Rectal smooth muscle tissue (tissue), 1 donor: ENCODE measurements around the gene PFKFB3.
A peak's percentile ranks its signal among the peaks of the same experiment; 100 is the strongest.
"Not testable (repeated sequence)": the region's sequence is repeated elsewhere in the genome, so short reads cannot be mapped to it uniquely, and the experiment has no call there.

Experiments
- H3K27ac ChIP-seq: one replicate; pipeline ENCODE4 v1.7.0; 2013; ENCODE audit warnings: low read depth, low read length, inconsistent platforms
- H3K27me3 ChIP-seq: one replicate; pipeline ENCODE4 v1.7.0; 2013; ENCODE audit warnings: low read length; ENCODE audit not compliant: control insufficient read depth, insufficient read depth
- H3K36me3 ChIP-seq: one replicate; pipeline ENCODE4 v1.7.0; 2013; ENCODE audit warnings: low read length; ENCODE audit not compliant: control insufficient read depth, insufficient read depth
- H3K4me1 ChIP-seq: one replicate; pipeline ENCODE4 v1.7.0; 2013; ENCODE audit warnings: low read length; ENCODE audit not compliant: control insufficient read depth, insufficient read depth
- H3K4me3 ChIP-seq: one replicate; pipeline ENCODE4 v1.7.0; 2013; ENCODE audit warnings: low read length
- H3K9ac ChIP-seq: one replicate; pipeline ENCODE4 v1.7.0; 2013; ENCODE audit warnings: low read length

The PFKFB3 gene

GRCh38 chr10:6239213-6239991 lies 36.7 kb downstream of the PFKFB3 start:
- H3K36me3 ChIP-seq = peaks cover 4% of the 10 kb centered on the region
- H3K9ac ChIP-seq = no peak overlapping the region
- H3K4me1 ChIP-seq = peaks cover 8% of the 10 kb centered on the region
- H3K27me3 ChIP-seq = no peaks in the 10 kb centered on the region
- H3K27ac ChIP-seq = peak overlapping the region; percentile 43
- no peak overlapping the region for H3K4me3 ChIP-seq

GRCh38 chr10:6240254-6240653 lies 37.5 kb downstream of the PFKFB3 start:
- peaks cover 8% of the 10 kb centered on the region for H3K4me1 ChIP-seq
- no peak overlapping the region for H3K9ac ChIP-seq
- H3K27me3 ChIP-seq = no peaks in the 10 kb centered on the region
- no peaks in the 10 kb centered on the region for H3K36me3 ChIP-seq
- no peak overlapping the region for H3K4me3 ChIP-seq
- no peak overlapping the region for H3K27ac ChIP-seq

DNA sequence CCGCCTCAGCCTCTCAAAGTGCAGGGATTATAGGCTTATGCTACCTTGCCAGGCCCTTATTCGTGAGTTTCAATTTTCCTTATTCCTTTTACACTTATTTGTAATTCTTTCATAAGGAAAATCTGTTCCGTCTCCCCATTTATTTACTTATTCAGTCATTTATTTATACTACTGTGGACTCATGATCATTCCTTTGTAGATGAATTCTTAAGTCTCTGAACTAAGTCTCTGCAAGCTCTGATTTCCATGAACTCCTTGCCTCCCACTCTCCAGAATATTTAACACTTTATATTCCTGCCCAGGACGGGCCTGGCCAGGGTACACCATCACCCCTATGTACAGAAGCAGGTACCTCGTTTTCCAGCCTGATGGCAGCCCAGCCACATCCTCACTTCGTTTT lies 39.4 kb downstream of the PFKFB3 start:
- Histone ChIP-seq H3K27ac (no peak overlapping the region), H3K4me3 (no peak overlapping the region), H3K4me1 (peaks cover 8% of the 10 kb centered on the region), H3K36me3 (no peaks in the 10 kb centered on the region), H3K9ac (no peak overlapping the region), H3K27me3 (no peaks in the 10 kb centered on the region)

- no peak overlapping the region for H3K4me3 ChIP-seq
- no peak overlapping the region for H3K9ac ChIP-seq
- H3K27me3 ChIP-seq = no peaks in the 10 kb centered on the region
These were observed 41.8 kb downstream of the PFKFB3 start for GRCh38 chr10:6244510-6244909.

GRCh38 chr10:6247041-6247712 lies 44.4 kb downstream of the PFKFB3 start:
- H3K9ac ChIP-seq = no peak overlapping the region
- no peaks in the 10 kb centered on the region for H3K36me3 ChIP-seq
- H3K4me1 ChIP-seq = no peaks in the 10 kb centered on the region
- no peak overlapping the region for H3K4me3 ChIP-seq
- H3K27ac ChIP-seq = no peak overlapping the region
- no peaks in the 10 kb centered on the region for H3K27me3 ChIP-seq

More at GRCh38 chr10:6244510-6244909, 41.8 kb downstream of the PFKFB3 start:
- H3K4me1 ChIP-seq = no peaks in the 10 kb centered on the region
- H3K36me3 ChIP-seq = no peaks in the 10 kb centered on the region
- H3K27ac ChIP-seq = no peak overlapping the region

DNA sequence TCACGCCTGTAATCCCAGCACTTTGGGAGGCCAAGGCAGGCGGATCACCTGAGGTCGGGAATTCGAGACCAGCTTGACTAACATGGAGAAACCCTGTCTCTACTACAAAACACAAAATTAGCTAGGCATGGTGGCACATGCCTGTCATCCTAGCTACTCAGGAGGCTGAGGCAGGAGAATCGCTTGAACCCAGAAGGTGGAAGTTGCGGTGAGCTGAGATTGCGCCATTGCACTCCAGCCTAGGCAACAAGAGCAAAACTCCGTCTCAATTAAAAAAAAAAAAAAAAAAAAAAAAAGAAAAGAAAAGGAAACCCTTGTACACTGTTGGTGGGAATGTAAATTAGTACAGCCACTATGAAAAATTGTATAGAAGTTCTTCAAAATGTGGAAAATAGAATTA lies 46.2 kb downstream of the PFKFB3 start:
- H3K27me3 ChIP-seq, H3K9ac ChIP-seq, H3K36me3 ChIP-seq, H3K4me1 ChIP-seq, H3K27ac ChIP-seq, H3K4me3 ChIP-seq: not testable (repeated sequence)

GRCh38 chr10:6249698-6250097 lies 47.0 kb downstream of the PFKFB3 start:
- H3K4me1 ChIP-seq = no peaks in the 10 kb centered on the region
- no peak overlapping the region for H3K27ac ChIP-seq
- H3K36me3 ChIP-seq = no peaks in the 10 kb centered on the region
- H3K4me3 ChIP-seq = no peak overlapping the region
- no peaks in the 10 kb centered on the region for H3K27me3 ChIP-seq
- no peak overlapping the region for H3K9ac ChIP-seq

DNA sequence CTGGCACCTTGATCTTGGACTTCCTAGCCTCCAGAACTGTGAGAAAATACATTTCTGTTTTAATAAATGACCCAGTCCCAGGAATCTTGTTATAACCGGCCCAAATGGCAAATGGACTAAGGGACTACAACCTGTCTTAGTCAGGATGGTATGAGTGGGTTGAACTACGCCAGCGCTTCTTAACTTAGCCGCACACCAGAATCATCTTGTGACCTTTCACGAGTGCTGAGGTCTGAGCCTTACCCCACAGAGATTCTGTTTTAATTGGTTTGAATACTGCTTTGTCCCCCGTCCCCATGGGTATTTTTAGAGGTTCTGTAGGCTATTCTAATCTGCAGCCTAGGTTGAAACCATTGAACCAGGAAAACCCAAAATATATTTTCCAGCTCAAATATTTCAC lies 48.0 kb downstream of the PFKFB3 start:
- Histone ChIP-seq H3K27me3 (no peaks in the 10 kb centered on the region), H3K36me3 (no peaks in the 10 kb centered on the region), H3K9ac (no peak overlapping the region), H3K27ac (no peak overlapping the region), H3K4me3 (no peak overlapping the region), H3K4me1 (no peaks in the 10 kb centered on the region)

DNA sequence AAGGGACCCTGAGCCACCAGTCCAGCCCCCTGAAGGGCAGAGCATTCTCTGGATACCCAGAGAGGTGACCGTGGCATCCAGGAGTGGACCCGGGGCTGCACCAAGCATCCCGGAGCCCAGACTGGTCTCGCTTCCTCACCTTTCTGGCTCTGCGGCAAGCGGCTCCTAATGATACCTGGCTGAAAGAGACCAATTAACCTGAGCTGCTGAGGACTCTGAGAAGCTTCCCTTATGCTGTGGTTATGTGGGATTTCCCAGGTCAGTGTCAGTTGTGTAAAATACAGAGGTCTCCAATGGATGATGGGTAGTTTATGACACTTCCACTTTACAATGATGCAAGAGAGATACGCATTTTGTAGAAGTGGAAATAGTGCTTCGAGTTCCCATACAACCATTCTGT lies 51.5 kb downstream of the PFKFB3 start:
- no peaks in the 10 kb centered on the region for H3K27me3 ChIP-seq
- no peaks in the 10 kb centered on the region for H3K4me1 ChIP-seq
- no peak overlapping the region for H3K9ac ChIP-seq
- no peak overlapping the region for H3K27ac ChIP-seq
- H3K4me3 ChIP-seq = no peak overlapping the region
- no peaks in the 10 kb centered on the region for H3K36me3 ChIP-seq

DNA sequence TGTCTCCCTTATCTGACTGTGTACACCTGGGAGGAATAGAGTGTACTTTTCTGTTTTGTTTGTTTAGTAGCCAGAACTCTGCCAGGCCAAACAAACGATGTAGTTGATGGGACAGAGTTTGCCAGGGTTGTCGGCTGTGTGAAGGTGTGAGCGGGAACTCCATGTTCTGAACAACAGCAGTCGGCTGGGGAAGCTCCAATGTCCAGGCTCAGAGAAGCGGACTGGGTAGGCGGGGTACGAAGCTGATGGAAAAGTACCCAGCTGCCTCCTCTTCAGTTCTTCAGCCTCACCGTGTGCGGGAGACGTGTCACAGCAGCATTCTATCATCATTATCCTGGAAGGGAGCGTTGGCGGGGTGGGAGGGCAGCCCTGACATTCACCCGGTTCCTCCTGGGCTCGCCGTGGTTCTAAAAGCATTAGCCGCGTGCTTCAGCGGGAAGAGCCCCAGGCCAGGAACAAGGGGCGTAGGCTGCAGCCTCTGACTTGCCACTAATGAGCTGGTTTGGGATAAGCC lies 52.9 kb downstream of the PFKFB3 start:
- Histone ChIP-seq H3K36me3 (no peaks in the 10 kb centered on the region), H3K9ac (no peak overlapping the region), H3K4me3 (no peak overlapping the region), H3K4me1 (no peaks in the 10 kb centered on the region), H3K27ac (no peak overlapping the region), H3K27me3 (no peaks in the 10 kb centered on the region)

- Histone ChIP-seq H3K36me3 (no peaks in the 10 kb centered on the region), H3K9ac (no peak overlapping the region), H3K4me3 (no peak overlapping the region), H3K27ac (no peak overlapping the region), H3K27me3 (no peaks in the 10 kb centered on the region), H3K4me1 (no peaks in the 10 kb centered on the region)
These were observed 53.7 kb downstream of the PFKFB3 start for GRCh38 chr10:6256439-6256838.

DNA sequence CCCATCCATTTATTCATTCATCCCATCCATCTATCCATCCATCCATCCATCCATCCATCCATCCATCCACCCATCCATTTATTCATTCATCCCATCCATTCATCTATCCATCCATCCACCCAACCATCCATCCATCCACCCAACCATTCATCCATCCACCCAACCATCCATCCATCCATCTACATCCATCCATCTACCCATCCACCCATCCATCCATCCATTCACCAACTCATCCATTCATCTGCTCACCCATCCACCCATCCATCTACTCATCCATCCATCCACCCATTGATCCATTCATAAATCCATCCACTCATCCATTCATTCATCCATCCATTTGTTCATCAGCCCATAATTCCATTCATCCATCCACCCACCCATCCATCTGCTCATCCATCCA lies 56.4 kb downstream of the PFKFB3 start:
- no peak overlapping the region for H3K27ac ChIP-seq
- no peaks in the 10 kb centered on the region for H3K4me1 ChIP-seq
- H3K27me3 ChIP-seq = no peaks in the 10 kb centered on the region
- H3K9ac ChIP-seq = no peak overlapping the region
- no peak overlapping the region for H3K4me3 ChIP-seq
- no peaks in the 10 kb centered on the region for H3K36me3 ChIP-seq

DNA sequence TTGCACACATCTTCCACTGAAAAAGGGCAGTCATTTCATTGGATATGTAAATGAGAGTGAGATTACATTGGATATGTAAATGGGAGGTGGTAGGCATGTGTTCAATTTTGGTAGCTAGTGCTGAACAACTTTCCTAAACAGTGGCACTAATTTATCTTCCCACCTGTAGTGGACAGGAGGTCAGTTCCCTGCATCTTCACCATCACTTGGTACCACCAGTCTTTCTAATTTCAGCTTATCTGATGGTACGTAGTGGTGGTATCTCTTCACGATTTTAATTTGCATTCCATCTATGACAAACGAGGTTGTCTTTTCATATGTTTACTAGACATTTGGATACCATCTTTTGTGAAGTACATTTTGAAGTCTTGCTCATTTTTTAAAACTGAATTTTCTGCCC lies 58.1 kb downstream of the PFKFB3 start:
- Histone ChIP-seq H3K9ac (no peak overlapping the region), H3K4me3 (no peak overlapping the region), H3K4me1 (no peaks in the 10 kb centered on the region), H3K36me3 (no peaks in the 10 kb centered on the region), H3K27ac (no peak overlapping the region), H3K27me3 (no peaks in the 10 kb centered on the region)
